ENCODE results near the gene IL16.

GRCh38 chr15:81239190-81239589, 42.5 kb downstream of the IL16 start:
- TF ChIP-seq POLR2A (IDR thresholded peaks at IDR 0.05) (no peak), POLR2AphosphoS5 (IDR thresholded peaks at IDR 0.05) (no peak)
- TF ChIP-seq, protein P1, sequence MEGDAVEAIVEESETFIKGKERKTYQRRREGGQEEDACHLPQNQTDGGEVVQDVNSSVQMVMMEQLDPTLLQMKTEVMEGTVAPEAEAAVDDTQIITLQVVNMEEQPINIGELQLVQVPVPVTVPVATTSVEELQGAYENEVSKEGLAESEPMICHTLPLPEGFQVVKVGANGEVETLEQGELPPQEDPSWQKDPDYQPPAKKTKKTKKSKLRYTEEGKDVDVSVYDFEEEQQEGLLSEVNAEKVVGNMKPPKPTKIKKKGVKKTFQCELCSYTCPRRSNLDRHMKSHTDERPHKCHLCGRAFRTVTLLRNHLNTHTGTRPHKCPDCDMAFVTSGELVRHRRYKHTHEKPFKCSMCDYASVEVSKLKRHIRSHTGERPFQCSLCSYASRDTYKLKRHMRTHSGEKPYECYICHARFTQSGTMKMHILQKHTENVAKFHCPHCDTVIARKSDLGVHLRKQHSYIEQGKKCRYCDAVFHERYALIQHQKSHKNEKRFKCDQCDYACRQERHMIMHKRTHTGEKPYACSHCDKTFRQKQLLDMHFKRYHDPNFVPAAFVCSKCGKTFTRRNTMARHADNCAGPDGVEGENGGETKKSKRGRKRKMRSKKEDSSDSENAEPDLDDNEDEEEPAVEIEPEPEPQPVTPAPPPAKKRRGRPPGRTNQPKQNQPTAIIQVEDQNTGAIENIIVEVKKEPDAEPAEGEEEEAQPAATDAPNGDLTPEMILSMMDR (IDR thresholded peaks at IDR 0.05), result no peak
